Measurements from ENCODE around the gene GTF2H1. TPM values are rescaled to one million over a fixed set of nuclear protein-coding genes. Genes with fewer than 3 reads are reported as not detected.

The GTF2H1 gene
- 100 to 1,000 TPM in 1 of 4 donors, 10 to 100 TPM in 3; 46.6 to 147 (median 60.0) TPM for total RNA-seq

DNA sequence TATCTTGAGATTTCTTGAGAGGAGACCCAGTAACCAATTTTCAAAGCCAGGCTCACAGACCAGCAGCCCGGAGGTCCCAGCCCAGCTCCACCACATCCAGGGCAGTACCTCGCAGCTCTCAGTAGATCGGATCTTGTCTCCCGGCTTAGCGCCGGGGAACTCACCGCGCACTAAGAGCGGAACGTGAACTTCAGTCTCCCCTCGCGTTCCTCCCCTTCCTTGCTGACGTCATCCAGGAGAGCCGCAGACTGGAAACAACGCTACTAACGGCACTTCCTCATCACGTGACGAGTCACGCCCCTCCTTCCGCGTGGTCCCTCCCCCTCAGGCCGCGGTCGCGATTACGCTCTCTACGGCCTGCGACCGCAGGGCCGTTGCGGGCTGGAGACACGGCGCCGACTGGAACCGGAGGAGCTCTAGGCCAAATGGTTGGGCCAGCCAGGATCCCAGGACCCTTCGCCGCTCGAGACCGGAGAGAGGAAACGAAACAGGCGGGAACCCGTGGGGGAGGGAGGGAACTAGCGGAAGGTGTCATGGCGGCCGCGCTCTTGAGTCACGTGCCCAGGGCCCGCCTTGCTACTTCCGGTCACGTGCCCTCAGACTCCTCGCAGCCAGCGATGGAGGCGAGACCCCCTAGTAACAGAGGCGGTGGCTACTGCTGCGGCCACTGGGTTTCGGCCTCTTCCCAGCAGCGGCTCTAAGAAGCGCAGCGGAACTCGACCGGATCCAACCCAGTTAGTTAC, at the start of gene GTF2H1, which contains the start of gene HPS5:
Gene GTF2H1, plus strand, starts transcription at position 599 of the 743 bp plus-strand sequence. CDS start 10,508 bp downstream, outside the sequence.
Gene HPS5, minus strand, starts transcription at position 172 of the 743 bp plus-strand sequence. CDS start 4,282 bp downstream, outside the sequence.
- peaks cover 0 to 12% (median 0%) of the 10 kb centered on the region in 4 donors for H3K36me3 ChIP-seq
- peaks cover 19 to 51% (median 27%) of the 10 kb centered on the region in 4 donors for H3K4me1 ChIP-seq
- peak; percentile 98 for DNase-seq
- H3K9me3 ChIP-seq: no peaks in the 10 kb centered on the region
- in situ Hi-C loops (cut with MboI; ENCODE audit: low pct_ligation_motif_present in 1 of 4, low pct_unique_long_range_greater_than_20kb in 1 of 4, low sequenced_read_pairs in 3 of 4) (loop anchor here in 2 of 4 donors (5.0 to 10.0 kb wide), 3 partner anchors 75 to 313 kb away; partner anchors contain the start of genes TSG101 (in 2 of the 2) and SPTY2D1 (in 1 of the 2)), intact Hi-C loops (cut with DNase I; ENCODE audit: low total_unique reads) (loop anchor here (10.0 kb wide), 1 partner anchor 73 kb away; the partner anchor contains the start of gene LDHA)
- H3K27ac ChIP-seq: peak within 1 kb of the TSS; percentile 91 to 97 (median 94)
- peak; percentile 95 to 98 (median 96) for TF ChIP-seq POLR2AphosphoS5 (IDR thresholded peaks at IDR 0.05)
- TF ChIP-seq POLR2A (IDR thresholded peaks at IDR 0.05): peak; percentile 97
- peak; percentile 90 for TF ChIP-seq EP300 (IDR thresholded peaks at IDR 0.05; ENCODE audit: low read depth)
- TF ChIP-seq, protein P1, sequence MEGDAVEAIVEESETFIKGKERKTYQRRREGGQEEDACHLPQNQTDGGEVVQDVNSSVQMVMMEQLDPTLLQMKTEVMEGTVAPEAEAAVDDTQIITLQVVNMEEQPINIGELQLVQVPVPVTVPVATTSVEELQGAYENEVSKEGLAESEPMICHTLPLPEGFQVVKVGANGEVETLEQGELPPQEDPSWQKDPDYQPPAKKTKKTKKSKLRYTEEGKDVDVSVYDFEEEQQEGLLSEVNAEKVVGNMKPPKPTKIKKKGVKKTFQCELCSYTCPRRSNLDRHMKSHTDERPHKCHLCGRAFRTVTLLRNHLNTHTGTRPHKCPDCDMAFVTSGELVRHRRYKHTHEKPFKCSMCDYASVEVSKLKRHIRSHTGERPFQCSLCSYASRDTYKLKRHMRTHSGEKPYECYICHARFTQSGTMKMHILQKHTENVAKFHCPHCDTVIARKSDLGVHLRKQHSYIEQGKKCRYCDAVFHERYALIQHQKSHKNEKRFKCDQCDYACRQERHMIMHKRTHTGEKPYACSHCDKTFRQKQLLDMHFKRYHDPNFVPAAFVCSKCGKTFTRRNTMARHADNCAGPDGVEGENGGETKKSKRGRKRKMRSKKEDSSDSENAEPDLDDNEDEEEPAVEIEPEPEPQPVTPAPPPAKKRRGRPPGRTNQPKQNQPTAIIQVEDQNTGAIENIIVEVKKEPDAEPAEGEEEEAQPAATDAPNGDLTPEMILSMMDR (IDR thresholded peaks at IDR 0.05): peak in 1 of 5 experiments; percentile 2
- H3K27me3 ChIP-seq: no peaks in the 10 kb centered on the region
- 0% methylated on average over 48 of the region's 61 CpGs; no CpG with 5 or more reads in 1 of the 2 donors for WGBS, 2 donors (ENCODE audit: low coverage in 1 of 2)
- H3K4me3 ChIP-seq: peak within 1 kb of the TSS; percentile 71 to 98 (median 84)

DNA sequence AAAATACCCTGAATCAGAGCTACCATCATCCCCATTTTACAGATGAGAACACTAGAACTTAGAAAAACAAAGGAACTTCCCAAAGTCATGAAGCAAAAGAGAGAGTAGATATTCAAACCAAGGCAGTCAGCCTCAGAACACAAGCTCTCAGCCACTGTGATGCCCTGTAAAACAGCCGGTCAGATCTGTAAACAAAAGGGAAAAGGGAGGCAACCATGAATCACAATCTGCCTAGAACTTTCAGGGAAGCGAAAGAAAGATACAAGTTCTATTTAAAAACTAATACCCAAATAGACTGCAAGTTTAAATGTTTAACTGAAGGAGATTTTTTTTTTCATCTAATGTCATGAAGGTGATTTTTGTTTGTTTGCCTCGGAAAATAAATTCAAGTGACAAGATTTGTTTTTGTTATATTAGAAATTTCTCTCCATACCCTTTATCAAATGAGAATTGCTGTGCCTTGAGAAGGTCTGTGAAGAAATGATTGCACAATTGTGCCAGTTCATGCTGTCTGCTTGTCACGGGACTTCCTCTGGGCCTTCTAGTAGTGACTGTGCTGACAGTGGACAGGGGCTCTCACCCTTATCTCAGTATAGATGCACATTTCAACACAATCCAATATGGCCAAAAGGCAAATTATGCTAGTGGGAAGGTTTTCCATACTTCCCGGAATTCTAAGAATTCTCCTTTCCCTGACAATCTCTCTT, 44.6 kb upstream of the GTF2H1 start:
- Histone ChIP-seq H3K27ac (peak overlapping the region in 1 of 4 donors; percentile 35), H3K36me3 (peaks cover 0 to 9% (median 3%) of the 10 kb centered on the region in 4 donors), H3K27me3 (no peaks in the 10 kb centered on the region), H3K4me1 (no peaks in the 10 kb centered on the region), H3K9me3 (no peaks in the 10 kb centered on the region), H3K4me3 (no peak overlapping the region)
- WGBS, 2 donors (ENCODE audit: low coverage in 1 of 2): 88% methylated on average over 5 of the region's 5 CpGs
- intact Hi-C loops (cut with DNase I; ENCODE audit: low total_unique reads) (no loop called here), in situ Hi-C loops (cut with MboI; ENCODE audit: low pct_ligation_motif_present in 1 of 4, low pct_unique_long_range_greater_than_20kb in 1 of 4, low sequenced_read_pairs in 3 of 4) (no loop called here)
- DNase-seq: no peak
- TF ChIP-seq EP300 (IDR thresholded peaks at IDR 0.05; ENCODE audit: low read depth) (no peak), POLR2A (IDR thresholded peaks at IDR 0.05) (no peak), POLR2AphosphoS5 (IDR thresholded peaks at IDR 0.05) (no peak)
- TF ChIP-seq, protein P1 (IDR thresholded peaks at IDR 0.05): no peak

DNA sequence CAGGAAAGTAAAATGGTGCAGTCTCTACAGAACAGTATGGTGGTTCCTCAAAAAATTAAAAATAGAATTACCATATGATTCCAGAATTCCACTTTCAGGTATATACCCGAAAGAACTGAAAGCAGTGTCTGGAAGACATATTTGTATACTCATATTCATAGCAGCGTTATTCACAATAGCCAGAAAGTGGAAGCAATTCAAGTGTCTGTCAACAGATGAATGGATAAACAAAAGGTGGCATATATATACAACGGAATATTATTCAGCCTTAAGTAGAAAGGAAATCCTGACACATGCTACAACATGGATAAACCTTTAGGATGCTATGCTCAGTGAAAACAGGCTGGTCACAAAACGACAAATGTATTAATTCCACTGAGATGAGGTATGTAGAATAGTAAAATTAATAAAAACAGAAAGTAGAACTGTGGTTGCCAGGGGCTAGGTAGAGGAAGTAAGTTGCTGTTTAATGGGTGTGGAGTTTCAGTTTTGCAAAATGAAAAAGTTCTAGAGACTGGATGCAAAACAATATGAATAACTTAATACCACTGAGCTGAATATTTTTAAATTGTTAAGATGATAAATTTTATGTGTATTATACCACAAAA, 41.8 kb upstream of the GTF2H1 start:
- Histone ChIP-seq H3K36me3 (peaks cover 0 to 20% (median 4%) of the 10 kb centered on the region in 4 donors), H3K4me3 (no peak overlapping the region), H3K27me3 (no peaks in the 10 kb centered on the region), H3K4me1 (no peaks in the 10 kb centered on the region), H3K9me3 (no peaks in the 10 kb centered on the region), H3K27ac (no peak overlapping the region)
- 58 to 72% methylated on average over 4 of the region's 4 CpGs for WGBS, 2 donors (ENCODE audit: low coverage in 1 of 2)
- DNase-seq: no peak
- in situ Hi-C loops (cut with MboI; ENCODE audit: low pct_ligation_motif_present in 1 of 4, low pct_unique_long_range_greater_than_20kb in 1 of 4, low sequenced_read_pairs in 3 of 4) (no loop called here), intact Hi-C loops (cut with DNase I; ENCODE audit: low total_unique reads) (no loop called here)
- TF ChIP-seq POLR2AphosphoS5 (IDR thresholded peaks at IDR 0.05) (no peak), EP300 (IDR thresholded peaks at IDR 0.05; ENCODE audit: low read depth) (no peak), POLR2A (IDR thresholded peaks at IDR 0.05) (no peak)
- TF ChIP-seq, protein P1 (IDR thresholded peaks at IDR 0.05): no peak

All from transverse colon (tissue), 4 donors.